GM21737 (cell line): ENCODE measurements around the gene NAB1.
"Not testable (repeated sequence)": the region's sequence is repeated elsewhere in the genome, so short reads cannot be mapped to it uniquely, and the experiment has no call there.

Source experiments
- ATAC-seq: cut with Tn5 transposase; IDR thresholded peaks from one replicate; pipeline ENCODE4 v1.9.1; 2021; ENCODE audit warnings: mild to moderate bottlenecking, moderate library complexity; ENCODE audit not compliant: unreplicated experiment

Gene NAB1, protein sequence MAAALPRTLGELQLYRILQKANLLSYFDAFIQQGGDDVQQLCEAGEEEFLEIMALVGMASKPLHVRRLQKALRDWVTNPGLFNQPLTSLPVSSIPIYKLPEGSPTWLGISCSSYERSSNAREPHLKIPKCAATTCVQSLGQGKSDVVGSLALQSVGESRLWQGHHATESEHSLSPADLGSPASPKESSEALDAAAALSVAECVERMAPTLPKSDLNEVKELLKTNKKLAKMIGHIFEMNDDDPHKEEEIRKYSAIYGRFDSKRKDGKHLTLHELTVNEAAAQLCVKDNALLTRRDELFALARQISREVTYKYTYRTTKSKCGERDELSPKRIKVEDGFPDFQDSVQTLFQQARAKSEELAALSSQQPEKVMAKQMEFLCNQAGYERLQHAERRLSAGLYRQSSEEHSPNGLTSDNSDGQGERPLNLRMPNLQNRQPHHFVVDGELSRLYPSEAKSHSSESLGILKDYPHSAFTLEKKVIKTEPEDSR

DNA sequence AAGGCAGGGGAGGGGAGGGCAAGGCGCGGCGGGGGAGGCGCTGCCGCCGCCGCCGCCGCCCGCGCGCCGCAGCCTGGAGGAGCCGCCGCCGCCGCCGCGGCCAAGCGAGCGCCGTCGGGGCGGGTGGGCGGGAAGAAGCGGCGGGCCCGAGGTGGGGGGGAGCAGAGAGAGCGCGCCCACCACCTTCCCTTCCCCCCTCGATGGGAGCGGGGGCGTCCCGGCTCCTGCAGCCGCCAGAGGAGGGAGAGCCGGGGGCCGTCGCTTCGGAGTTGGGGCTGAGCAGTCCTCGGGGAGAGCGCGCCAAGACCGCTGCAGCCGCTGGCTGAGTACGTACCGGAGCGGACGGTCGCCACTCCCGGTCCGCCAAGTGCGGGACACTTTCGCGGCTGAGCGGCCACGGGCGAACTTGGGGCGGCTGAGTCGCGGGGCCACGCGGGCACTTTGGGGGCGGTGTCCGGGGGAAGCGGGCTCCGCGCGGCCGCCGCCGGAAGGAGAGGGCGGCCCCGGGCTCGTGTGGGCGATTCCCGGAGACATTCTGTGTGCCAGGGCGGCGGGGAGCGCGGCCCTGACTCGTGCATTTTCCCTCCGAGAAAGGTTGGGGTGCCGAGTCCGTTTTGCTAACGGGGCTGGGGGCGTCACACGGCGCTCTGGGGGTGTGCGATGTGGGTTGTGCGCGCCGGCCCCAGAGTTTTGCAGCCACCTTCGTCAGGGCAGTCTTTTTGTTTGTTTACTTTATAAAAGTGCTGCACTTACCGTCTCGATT is at the start of gene NAB1:
TSS of gene NAB1 (plus strand) at position 49 of the 763 bp plus-strand sequence. CDS start 10,094 bp downstream, outside the sequence.
- peak; percentile 52 for ATAC-seq

DNA sequence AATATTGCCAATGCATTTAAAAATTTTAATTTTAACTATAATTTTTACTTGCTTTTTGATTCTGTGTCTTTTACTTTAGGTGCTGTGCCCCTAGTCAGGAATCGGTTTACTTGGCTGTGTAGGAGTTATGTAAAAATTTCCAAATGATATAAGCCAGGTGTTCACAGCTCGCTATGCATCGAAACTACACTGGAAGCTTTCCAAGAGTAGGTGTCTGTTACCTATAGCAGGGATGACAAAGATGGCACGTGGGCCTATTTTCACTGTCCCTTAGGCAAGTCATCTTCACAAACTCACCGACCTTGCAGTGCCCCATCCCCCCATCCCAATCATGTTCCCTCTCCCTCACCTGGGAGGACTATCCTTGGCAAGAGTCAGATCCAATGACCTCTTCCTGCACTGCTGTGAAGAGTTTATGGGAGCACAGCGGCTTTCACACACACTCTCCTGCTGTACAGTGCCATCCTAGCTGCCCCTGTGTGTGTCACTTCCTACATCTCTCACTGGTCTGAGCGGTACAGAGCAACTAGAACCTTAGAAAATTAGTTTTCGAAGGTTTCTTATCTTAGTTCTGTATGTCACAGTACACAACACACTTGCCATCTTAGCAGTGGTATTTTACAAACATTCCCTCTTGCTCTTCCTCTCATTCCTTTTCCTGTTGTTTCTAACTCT is 49.2 kb upstream of the NAB1 start:
- ATAC-seq = no peak

DNA sequence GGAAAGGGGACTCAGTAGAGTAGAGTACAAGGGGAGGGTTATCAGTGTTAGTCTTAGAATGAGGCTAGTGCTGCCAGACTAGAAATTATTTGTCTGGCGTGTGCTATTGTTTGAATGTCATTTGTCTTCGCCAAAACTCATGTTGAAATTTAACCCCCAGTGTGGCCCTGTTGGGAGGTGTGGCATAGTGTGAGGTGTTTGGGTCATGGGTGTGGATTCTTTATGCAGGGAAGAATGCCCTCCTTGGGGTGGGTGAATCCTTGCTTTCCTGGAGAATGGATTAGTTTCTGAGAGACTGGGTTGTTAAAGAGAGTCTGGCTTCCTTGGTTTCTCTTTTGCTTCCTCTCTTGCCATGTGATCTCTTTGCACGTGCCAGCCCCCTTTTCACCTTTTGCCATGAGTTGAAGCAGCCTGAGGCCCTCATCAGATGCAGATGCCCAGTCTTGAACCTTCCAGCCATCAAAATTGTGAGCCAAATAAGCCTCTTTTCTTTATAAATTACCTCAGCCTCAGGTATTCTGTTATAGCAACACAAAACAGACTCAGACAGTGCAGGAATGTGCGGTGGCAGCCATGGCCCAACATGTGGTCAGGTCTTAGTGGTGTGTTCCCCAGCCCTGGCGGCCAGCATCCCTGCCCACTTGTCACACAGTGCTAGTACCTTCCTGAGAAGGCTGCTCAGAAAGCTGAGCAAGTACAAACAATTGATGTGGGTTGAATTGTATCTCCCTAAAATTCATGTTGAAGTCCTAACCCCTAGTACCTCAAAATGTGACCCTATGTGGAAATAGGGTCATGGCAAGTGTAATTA is 48.4 kb upstream of the NAB1 start:
- no peak for ATAC-seq

DNA sequence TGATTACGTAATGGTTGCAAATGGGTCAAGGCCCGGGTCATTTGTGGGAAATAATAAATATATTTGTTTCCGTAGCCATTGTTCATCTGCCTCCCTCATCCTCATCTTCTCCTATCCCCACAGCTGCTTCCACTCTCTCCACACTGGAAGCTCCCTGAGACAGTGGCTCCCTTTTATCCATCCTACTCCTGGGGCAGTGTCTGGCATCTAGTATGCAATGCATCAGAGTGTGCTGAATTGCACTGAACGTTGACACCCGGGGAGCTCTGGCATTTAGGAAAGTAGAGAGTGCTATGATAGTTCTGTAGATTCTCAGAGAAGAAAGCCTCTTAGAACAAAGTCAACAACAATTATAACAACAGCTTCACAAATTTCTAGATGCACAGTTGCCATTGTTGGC is 45.5 kb upstream of the NAB1 start:
- no peak for ATAC-seq

DNA sequence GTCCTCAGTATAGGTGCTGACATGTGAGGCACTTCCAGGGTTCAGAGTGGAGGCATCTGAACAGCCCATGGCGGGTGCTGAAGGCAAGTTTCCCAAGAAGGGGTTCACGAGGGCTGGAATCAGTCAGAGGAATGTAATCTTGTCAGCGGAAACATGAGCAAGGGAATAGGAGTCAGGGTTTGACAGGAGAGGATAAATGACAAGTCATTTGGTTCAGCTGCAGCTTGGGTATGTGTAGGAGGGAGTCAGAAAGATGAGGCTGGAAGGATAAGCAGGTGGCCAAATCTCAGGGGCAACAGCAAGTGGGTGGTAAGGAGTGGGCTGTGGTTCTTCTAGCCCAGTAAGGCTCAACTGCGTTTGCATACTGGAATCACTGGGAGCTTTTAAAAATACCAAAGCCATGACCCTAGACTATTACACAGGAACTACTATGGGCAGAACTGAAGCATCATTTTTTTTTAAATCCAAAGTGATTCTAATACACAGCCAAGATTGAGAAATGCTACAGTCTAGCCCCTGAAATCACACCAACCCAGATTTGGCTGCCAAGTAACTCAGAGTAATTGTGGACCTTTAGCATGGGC is 41.8 kb upstream of the NAB1 start:
- ATAC-seq = no peak

DNA sequence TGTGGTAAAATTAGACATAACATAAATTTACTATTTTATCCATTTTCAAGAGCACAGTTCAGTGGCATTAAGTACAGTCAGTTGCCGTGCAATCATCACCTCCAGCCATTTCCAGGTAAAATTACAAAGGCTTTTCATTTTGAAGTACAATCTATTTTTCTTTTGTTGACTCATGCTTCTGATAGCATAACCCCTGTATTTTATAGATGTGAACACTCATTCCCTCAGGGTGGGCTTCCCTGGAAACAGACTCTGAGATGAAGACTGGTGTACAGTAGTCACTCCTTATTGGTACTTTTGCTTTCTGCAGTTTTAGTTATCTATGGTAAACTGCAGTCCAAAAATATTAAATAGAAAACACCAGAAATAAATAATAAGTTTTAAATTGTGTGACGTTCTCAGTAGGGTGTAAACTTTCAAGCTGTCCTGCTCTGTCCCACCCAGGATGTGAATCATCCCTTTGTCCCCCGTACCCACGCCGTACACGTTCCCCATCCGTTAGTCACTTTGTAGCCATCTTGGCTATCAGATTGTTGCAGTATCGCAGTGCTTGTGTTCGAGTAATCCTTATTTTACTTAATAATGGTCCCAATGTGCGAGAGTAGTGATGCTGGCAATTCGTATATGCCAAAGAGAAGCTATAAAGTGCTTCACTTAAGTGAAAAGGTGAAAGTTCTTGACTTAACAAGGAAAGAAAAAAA is 41.1 kb upstream of the NAB1 start:
- no peak for ATAC-seq

DNA sequence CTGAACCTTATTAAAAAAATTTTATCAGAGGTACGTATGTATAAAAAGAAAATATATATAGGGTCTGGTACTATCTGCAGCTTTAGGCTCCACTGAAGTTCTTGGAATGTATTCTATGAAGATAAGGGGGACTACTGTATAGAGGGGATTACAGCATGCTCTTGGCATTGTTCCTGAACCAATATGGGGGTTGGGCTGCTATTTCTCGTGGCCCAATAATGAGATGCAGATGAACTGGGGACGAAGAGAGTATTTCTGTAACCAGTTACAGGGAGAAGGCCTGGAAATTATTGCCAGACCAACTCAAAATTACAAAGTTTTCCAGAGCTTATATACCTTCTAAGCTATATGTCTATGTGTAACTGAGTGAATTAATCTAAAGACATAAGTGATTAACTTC is 40.0 kb upstream of the NAB1 start:
- ATAC-seq = not testable (repeated sequence)

DNA sequence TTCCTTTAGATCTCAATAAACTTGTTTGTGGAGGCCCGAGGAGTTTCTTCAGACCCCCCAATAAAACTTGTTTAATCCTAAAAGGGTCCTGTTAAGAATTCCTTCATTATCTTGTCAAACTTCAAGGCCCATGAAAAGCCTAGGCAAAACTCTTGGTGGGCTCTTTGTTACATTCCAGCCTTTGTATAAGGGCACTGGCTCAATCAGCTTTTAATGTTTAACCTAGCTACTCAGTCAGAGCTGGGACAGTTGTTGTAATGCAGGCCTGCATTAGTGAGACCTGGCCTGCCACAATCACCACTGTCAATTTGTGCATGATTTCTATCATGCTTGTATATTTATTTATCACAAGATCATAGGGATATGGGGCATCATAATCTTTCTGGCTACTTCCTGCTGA is 39.5 kb upstream of the NAB1 start:
- not testable (repeated sequence) for ATAC-seq

DNA sequence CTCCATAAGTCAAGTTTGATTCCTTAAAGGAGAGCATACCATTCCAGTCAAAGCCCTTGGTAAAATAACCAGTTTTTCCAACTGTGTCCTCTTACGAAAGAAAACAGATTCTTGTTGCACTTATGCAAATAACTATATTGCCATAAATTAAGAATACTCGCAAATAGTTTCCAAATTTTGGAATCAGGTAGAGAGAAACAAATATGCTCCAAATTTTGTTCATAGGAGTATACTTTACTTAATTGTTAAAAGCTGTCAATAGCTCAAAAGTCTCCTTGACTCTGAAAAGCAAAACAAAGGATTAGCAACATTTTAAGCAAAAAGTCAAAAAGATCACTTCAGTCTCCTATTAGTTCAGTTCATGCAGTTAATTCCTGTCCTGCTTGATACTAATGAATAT is 38.4 kb upstream of the NAB1 start:
- not testable (repeated sequence) for ATAC-seq

DNA sequence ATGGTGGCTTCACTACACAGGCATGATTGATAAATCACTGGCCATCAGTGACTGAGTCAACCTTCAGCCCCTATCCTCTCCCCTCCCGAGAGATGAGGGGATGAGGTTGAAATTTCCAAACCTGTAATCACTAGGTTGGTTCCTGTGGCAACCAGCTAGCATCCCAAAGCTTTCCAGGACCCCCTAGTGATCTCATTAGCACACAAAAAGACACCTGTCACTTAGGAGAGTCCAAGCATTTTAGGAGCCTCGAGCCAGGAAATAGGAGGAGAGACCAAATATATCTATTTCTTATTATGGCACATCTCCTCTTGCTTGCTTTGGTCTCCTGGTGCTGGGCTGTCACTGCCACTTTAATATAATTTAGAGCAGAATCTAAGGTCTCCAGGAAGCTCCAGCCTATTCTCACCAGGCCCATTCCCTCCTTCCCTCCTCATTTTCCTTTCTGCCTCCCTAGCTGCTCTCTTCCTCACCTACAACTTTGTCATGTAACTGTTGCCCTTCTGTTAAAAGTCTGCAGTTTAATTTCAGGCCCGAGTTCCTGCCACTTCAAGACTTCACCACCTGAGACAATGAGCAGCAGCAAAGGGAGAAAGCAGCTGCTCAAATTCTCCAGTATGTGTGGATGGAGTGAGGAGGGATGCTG is 33.2 kb upstream of the NAB1 start:
- ATAC-seq = no peak

DNA sequence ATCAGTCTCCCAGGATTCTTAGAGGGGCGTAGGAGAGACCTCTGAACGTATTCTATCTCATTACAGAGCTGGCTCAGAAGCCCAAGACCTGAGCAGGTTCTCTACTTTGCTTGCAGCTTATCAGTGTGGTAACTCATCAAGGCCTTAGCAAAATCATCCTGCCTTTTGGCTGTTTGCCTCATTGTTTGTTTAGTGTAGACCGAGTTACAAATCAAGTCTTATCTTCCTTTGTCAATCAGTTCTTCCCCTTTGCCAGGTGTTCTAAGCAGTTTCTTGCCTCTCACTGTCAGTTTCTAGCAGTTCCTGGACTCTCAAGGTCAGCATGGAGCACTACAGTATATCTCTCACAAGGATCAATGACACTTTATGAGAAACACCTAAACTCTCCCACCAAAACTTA is 30.9 kb upstream of the NAB1 start:
- ATAC-seq = no peak

DNA sequence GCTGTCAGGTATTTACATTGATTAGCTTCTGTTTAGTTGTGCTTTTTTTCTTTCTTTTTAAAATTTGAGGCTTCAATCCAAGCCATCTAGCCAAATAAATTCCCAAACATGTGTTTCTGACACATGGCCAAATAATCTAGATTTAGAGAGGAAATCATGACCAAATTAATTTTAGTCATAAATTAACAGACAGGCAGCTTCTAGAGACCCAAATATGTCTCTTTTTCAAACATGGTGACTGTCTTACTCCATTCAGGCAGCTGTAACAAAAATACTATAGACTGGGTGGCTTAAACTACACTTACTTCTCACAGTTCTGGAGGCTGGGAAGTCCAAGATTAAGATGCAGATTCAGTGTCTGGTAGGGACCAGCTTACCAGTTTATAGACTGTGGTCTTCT is 23.2 kb upstream of the NAB1 start:
- ATAC-seq = no peak

DNA sequence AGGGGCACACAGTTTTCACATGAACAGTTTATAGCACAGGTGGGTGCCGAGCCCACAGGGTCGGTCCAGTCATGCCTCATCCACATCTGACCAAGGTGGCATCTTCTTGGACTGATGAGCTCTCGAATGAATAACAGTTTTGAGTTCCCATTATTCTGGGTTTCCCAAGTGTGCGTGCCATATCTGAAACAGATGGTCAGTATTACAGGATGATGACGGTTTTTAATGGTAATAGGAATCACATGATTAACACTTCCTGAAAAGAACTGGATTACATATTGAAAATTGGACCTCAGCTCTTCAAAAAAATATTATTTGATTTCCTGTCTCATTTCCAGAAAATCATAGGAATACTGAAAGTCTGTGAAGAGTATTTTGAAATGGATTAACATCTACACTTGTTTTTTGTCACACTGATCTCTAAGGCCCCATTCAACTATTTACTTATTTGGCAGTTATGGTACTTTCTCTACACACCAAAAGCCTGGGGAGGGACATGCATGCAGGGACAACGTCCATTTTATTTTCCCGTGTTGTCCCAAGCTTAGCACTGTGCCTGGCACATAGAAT is 22.2 kb upstream of the NAB1 start:
- ATAC-seq = no peak

DNA sequence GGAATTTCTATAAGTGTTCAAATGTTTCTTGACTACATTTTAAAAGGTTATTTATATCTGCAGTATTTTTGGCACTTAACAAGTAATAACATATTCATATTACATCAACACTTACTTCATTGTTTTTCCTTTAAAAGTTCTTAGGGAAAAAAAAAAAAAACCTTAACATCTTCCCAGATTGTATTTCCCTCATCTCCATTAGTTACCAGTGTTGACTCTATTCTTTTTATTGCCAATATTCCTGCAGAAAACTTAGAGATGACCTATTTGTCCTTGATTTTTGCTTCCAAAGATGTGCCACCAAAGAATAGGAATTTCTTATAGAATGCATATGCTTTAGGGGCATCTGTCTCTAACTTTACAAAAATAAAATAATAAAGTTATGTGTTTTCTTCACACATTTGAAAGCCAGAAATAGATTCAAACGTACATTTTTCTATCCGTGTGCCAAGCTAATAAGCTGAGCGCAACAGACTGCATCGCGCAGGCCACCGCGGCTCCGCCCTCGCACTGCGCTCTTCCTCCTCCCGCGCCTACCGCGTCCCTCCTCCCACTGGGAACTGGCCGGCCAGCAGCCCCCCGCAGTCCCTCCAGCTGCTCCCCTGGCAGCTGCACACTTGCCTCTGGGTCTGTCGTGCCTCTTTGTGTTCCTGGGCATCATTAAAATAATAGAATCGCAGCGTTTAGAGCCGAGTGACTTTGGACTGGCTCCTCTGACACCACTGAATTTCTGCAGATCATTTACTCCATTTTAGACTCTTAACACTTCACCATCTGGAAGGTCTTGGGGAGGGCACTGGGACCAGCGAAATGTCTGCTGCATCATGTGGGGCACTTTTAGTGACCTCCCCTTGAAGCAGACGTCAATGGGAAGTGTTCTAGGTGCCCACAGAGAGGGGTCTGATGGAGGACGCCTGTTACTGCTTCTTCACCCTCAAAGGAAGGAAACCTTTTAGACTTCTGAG is 21.2 kb upstream of the NAB1 start:
- ATAC-seq = no peak

DNA sequence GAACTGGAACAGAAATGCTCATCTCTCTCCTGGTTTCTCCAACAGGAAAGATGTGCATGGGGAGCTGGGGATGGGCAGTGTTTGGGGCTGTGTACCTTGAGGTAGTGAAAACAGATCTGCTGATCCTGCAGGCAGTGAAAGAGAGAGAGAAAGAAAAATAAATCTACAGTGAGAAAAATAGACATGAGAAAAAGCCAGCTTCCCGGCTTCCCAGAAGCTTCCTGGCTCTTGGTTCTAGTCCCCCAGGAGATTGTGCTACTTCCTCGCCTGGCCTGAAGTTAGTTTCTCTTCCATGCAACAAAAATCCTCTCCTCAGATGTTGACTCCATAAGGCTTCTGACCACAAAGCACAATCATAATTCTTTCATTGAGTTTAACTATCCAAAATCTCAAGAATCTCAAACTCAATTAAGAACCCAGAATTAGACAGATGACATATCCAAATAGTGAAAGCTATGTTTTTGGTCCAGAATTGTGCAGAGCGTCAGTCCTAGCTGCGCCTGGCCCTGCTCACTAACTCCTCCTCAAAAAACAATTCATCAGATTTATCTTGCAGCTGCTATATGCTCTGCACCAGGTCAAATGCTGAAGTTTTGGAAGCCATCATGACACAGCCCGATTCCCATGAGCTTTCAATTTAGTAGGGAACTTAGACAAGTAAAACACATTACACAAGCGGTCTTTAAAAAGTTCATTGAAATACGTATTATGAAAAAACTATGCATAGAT is 20.1 kb upstream of the NAB1 start:
- ATAC-seq = no peak

DNA sequence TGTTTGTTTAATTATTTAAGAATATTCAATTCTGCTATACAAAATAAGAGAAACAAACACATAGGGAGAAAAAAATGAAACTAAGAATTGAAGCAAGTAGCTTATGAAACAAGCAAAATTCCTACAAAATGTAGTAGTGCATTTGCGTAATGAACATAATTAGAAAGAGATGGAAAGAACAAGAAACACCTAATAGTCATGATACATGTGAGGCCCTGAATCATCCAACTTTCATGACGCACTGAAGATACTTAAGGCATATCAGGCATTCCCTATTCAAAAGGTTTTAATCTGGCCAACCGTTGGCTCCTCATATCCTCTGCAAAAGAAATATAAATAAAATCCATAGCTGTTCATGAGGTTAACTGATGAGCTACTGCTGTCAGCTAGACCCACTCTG is 14.5 kb upstream of the NAB1 start:
- ATAC-seq = no peak

DNA sequence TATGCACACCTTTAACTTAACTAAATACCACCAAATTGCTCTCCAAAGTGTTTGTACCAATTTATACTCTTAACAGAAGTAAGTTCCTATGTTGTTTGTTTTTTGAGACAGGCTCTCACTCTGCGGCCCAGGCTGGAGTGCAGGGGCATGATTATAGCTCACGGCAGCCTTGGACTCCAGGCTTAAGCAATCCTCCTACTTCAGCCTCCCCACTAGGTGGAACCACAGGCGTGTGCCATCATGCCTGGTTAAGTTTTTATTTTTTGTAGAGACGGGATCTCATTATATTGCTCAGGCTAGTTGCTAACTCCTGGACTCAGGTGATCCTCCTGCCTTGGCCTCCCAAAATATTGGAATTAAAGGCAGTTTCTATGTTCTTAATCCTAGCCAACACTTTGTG is 13.1 kb upstream of the NAB1 start:
- no peak for ATAC-seq
